Body of pancreas (tissue), 4 donors: ENCODE measurements around the gene LRRC37A3.

ENCODE experiments used
- POLR2A ChIP-seq, 3 donors: fragments of 450-650 bp; IDR thresholded peaks; one replicate each; pipeline ENCODE4 v1.6.1; 2016; ENCODE audit warnings: antibody characterized with exemption in 3 of 3, mild to moderate bottlenecking in 2 of 3
- TF ChIP-seq, protein P1 (sequence below), 7 experiments: fragments of 450-650 bp in 4 of 7; fragments of 200-600 bp in 3 of 7; sonication (generic) in 3 of 7; IDR thresholded peaks; one replicate each; pipeline ENCODE4 v1.5.1; 2016 to 2019; ENCODE audit warnings: antibody characterized with exemption in 7 of 7

GRCh38 chr17:64965873-64966287, 46.6 kb upstream of the LRRC37A3 start:
- TF ChIP-seq, protein P1, sequence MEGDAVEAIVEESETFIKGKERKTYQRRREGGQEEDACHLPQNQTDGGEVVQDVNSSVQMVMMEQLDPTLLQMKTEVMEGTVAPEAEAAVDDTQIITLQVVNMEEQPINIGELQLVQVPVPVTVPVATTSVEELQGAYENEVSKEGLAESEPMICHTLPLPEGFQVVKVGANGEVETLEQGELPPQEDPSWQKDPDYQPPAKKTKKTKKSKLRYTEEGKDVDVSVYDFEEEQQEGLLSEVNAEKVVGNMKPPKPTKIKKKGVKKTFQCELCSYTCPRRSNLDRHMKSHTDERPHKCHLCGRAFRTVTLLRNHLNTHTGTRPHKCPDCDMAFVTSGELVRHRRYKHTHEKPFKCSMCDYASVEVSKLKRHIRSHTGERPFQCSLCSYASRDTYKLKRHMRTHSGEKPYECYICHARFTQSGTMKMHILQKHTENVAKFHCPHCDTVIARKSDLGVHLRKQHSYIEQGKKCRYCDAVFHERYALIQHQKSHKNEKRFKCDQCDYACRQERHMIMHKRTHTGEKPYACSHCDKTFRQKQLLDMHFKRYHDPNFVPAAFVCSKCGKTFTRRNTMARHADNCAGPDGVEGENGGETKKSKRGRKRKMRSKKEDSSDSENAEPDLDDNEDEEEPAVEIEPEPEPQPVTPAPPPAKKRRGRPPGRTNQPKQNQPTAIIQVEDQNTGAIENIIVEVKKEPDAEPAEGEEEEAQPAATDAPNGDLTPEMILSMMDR (IDR thresholded peaks at IDR 0.05): peak in 6 of 7 experiments; percentile 9 to 44 (median 28)
- TF ChIP-seq POLR2A (IDR thresholded peaks at IDR 0.05): peak; percentile 40 to 69 (median 55)
